ENCODE measurements around the gene WDR62.

Gene WDR62

DNA sequence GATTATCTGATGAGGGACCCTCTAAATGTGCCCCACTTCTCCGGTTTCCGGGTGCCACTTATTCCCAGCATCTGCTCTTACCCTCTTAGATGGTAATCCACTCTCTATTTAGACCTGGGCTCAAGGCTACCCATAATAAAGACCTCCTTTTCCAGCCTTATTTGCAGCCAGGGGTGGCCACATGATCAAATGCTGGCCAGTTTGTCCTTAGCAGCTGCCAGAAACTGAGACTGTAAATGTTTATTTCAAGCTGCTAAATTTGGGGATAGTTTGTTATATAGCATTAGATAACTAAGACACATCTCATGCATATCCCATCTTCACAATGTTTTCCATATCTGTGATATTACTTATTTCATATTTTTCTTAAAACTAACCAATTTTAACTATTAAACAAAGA, 10.7 kb upstream of the WDR62 start:
- POLR2A ChIA-PET = interaction anchor here (2.0 to 4.4 kb wide), 2 partner anchors 10 to 30 kb away, joined by 7 to 19 read pairs; partner anchors contain the start of genes ALKBH6 and THAP8
- TF ChIP-seq KLF17 (tag by site-specific recombination; IDR thresholded peaks at IDR 0.05) = no peak
- no peak for TF ChIP-seq ZNF221 (tag by site-specific recombination; IDR thresholded peaks at IDR 0.05; ENCODE audit: borderline replicate concordance)
- TF ChIP-seq ZNF274 (IDR thresholded peaks at IDR 0.05; ENCODE audit: low read length) = no peak
- no peak for TF ChIP-seq ZNF274 (tag by site-specific recombination; IDR thresholded peaks at IDR 0.05; ENCODE audit: borderline replicate concordance)
- TF ChIP-seq ZNF175 (tag by site-specific recombination; IDR thresholded peaks at IDR 0.05) = no peak
- TF ChIP-seq ZSCAN23 (tag by site-specific recombination; IDR thresholded peaks at IDR 0.05) = no peak
- TF ChIP-seq ZNF658 (tag by site-specific recombination; IDR thresholded peaks at IDR 0.05) = no peak
- no peak for TF ChIP-seq ZNF394 (tag by site-specific recombination; IDR thresholded peaks at IDR 0.05; ENCODE audit: borderline replicate concordance)
- H3K4me3 ChIP-seq (ENCODE audit: low read depth, low read length) = no peak overlapping the region
- no peak overlapping the region for H3K27ac ChIP-seq (ENCODE audit: extremely low read depth, low read depth, low read length)
- H3K9me3 ChIP-seq (ENCODE audit: control insufficient read depth, insufficient read depth, low read depth, low read length) = no peaks in the 10 kb centered on the region; the same call in none of the 2 replicates
- H3K36me3 ChIP-seq (ENCODE audit: control insufficient read depth in 2 of 2, insufficient read depth in 1 of 2, low read length in 2 of 2) = peaks cover 11 to 74% of the 10 kb centered on the region in 2 experiments
- peaks cover 2% of the 10 kb centered on the region; the same call in 1 of the 2 replicates for H3K4me1 ChIP-seq (ENCODE audit: control insufficient read depth, insufficient read depth, low read length)
- CTCF ChIA-PET = interaction anchor here (0.6 kb wide), 1 partner anchor 48 kb away, joined by 3 read pairs; no protein-coding TSS in a partner anchor

DNA sequence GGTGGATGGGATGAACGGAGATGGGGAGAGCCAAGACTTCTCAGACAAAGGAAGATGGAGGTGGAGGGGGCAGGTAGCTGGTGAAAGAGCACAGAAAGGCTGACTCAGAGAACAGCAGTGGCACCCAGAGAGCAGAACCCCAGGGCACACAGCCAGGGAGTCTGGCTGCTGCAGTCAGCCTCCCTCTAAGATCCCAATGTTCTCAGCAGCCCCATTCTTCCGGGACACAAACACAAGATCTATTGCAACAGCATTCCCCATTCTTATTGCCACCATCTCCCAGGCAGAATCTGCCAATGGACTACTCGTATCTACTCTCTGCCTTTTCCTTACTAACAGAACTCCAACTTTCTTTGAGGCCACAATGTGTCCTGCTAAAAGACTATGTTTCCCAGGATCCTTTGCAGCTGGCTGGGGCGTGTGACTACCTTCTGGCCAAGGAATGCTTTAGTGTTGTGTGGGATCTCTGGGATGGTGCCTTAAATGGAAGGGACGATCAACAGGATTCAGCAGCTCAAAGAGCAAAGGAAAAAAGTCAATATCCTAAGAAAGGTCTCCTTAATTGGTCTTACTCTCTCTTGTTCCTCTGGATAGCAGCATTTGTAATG, 8.2 kb upstream of the WDR62 start:
- TF ChIP-seq PATZ1 (tag by site-specific recombination; IDR thresholded peaks at IDR 0.05) (no peak), ZNF169 (tag by site-specific recombination; IDR thresholded peaks at IDR 0.05) (no peak), ZNF324 (tag by site-specific recombination; IDR thresholded peaks at IDR 0.05) (no peak), ZNF623 (tag by site-specific recombination; IDR thresholded peaks at IDR 0.05) (no peak)
- TF ChIP-seq, protein P1, sequence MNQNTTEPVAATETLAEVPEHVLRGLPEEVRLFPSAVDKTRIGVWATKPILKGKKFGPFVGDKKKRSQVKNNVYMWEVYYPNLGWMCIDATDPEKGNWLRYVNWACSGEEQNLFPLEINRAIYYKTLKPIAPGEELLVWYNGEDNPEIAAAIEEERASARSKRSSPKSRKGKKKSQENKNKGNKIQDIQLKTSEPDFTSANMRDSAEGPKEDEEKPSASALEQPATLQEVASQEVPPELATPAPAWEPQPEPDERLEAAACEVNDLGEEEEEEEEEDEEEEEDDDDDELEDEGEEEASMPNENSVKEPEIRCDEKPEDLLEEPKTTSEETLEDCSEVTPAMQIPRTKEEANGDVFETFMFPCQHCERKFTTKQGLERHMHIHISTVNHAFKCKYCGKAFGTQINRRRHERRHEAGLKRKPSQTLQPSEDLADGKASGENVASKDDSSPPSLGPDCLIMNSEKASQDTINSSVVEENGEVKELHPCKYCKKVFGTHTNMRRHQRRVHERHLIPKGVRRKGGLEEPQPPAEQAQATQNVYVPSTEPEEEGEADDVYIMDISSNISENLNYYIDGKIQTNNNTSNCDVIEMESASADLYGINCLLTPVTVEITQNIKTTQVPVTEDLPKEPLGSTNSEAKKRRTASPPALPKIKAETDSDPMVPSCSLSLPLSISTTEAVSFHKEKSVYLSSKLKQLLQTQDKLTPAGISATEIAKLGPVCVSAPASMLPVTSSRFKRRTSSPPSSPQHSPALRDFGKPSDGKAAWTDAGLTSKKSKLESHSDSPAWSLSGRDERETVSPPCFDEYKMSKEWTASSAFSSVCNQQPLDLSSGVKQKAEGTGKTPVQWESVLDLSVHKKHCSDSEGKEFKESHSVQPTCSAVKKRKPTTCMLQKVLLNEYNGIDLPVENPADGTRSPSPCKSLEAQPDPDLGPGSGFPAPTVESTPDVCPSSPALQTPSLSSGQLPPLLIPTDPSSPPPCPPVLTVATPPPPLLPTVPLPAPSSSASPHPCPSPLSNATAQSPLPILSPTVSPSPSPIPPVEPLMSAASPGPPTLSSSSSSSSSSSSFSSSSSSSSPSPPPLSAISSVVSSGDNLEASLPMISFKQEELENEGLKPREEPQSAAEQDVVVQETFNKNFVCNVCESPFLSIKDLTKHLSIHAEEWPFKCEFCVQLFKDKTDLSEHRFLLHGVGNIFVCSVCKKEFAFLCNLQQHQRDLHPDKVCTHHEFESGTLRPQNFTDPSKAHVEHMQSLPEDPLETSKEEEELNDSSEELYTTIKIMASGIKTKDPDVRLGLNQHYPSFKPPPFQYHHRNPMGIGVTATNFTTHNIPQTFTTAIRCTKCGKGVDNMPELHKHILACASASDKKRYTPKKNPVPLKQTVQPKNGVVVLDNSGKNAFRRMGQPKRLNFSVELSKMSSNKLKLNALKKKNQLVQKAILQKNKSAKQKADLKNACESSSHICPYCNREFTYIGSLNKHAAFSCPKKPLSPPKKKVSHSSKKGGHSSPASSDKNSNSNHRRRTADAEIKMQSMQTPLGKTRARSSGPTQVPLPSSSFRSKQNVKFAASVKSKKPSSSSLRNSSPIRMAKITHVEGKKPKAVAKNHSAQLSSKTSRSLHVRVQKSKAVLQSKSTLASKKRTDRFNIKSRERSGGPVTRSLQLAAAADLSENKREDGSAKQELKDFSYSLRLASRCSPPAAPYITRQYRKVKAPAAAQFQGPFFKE (tag by site-specific recombination; IDR thresholded peaks at IDR 0.05; ENCODE audit: borderline replicate concordance) = no peak
- H3K4me1 ChIP-seq (ENCODE audit: control insufficient read depth, insufficient read depth, low read length) = peaks cover 7% of the 10 kb centered on the region; the same call in 1 of the 2 replicates
- ChIA-PET CTCF (interaction anchor here (0.6 to 0.9 kb wide), 2 partner anchors 11 to 991 kb away, joined by 3 read pairs; no protein-coding TSS in a partner anchor), POLR2A (interaction anchor here (0.6 kb wide), 1 partner anchor 101 kb away, joined by 3 read pairs; no protein-coding TSS in a partner anchor)
- no peak overlapping the region for H3K4me3 ChIP-seq (ENCODE audit: low read depth, low read length)
- H3K9me3 ChIP-seq (ENCODE audit: control insufficient read depth, insufficient read depth, low read depth, low read length) = no peaks in the 10 kb centered on the region; the same call in none of the 2 replicates
- H3K36me3 ChIP-seq (ENCODE audit: control insufficient read depth in 2 of 2, insufficient read depth in 1 of 2, low read length in 2 of 2) = peaks cover 7 to 79% of the 10 kb centered on the region in 2 experiments
- peak overlapping the region; percentile 37; the same call in 1 of the 2 replicates for H3K27ac ChIP-seq (ENCODE audit: extremely low read depth, low read depth, low read length)

Data from HEK293 (cell line).